ENCODE results near the gene RPUSD3.
"Not testable (repeated sequence)": the region's sequence is repeated elsewhere in the genome, so short reads cannot be mapped to it uniquely, and the experiment has no call there.

Gene RPUSD3

GRCh38 chr3:9865125-9865637 lies 21.4 kb upstream of the RPUSD3 start:
- not testable (repeated sequence) for DNase-seq (ENCODE audit: low read depth)

DNA sequence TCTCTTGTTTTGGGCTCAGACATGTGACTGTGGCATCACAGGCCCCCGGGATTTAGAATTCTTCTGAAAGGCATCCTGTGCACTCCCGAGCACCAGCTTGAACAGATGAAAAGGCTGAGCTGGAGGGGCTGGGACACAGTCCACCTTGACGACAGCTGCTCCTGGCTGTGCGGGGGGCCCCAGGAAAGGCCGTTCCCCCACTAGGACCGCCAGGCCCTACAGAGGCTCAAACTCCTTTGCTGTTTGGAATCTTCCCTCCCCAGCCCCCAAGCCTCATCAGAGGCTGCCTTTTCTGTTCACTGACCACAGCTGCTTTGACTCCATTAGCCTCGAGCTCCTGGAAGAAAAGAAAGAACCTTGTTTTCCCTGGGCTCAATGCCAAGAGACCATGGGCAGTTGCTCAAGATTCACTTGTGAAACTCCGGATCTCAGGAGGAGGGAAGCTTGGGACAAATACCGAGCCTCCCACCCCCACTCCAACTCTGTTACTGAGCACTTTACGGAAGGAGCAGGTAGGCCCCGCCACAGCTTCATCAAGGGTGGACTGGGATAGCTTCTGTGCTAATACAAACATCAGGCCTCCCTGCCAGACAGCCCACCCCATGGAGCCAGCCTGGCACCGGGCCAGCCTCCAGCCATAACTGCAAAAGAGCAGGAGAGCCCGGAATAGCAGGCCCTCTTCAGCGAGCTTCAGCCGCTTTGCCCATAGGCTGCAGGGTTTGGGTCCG lies 20.6 kb upstream of the RPUSD3 start:
- DNase-seq (ENCODE audit: low read depth), result no peak

GRCh38 chr3:9863058-9863772 lies 19.4 kb upstream of the RPUSD3 start:
- DNase-seq (ENCODE audit: low read depth), result no peak

- DNase-seq (ENCODE audit: low read depth), result no peak
Observed at GRCh38 chr3:9862391-9863057, 18.7 kb upstream of the RPUSD3 start.

DNA sequence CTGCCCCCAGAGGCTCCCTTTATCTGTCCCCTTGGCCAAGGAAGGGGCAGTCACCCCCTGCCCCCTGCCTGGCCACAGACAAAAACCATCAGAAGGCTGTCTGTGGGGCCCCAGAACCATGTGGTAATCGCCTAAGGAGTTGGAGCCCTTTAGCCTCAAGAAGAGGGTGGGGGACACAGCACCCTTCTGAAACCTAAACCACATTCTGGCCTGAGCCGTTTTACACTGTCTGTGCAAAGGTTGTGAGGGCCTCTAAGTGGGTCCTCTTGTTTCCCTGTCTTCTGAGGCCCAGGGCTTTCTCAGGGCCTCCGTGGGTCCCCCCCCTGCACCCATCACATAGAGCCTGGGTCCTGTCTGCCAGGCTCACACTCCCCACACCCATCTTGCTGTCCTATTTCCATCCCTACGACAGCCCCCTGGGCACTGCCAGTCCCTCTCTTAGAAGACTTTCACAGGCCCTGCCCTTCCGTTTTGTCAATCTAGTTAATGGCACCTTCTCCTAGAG lies 17.9 kb upstream of the RPUSD3 start:
- no peak for DNase-seq (ENCODE audit: low read depth)

DNA sequence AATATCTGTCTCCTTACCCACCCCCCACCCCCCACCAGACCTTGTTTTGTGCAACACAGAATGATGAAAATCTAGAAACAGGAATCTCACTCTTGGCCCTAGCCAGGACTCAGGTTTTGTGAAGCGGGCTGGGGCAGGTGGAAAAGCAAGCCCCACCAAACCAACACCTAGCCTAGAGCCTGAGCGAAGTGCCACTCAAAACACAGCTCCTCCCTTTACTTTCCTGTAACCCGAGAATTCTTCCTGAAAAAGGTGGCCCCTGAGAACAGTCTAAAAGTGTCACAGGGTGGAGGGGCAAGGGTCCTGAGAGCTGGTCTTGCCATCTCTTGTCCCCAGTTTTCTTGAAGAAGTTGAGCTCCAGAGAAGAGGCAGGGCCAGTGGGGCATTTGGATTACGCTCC lies 17.4 kb upstream of the RPUSD3 start:
- DNase-seq (ENCODE audit: low read depth), result no peak

- DNase-seq (ENCODE audit: low read depth), result no peak
Observed at GRCh38 chr3:9859530-9860025, 15.8 kb upstream of the RPUSD3 start.

DNA sequence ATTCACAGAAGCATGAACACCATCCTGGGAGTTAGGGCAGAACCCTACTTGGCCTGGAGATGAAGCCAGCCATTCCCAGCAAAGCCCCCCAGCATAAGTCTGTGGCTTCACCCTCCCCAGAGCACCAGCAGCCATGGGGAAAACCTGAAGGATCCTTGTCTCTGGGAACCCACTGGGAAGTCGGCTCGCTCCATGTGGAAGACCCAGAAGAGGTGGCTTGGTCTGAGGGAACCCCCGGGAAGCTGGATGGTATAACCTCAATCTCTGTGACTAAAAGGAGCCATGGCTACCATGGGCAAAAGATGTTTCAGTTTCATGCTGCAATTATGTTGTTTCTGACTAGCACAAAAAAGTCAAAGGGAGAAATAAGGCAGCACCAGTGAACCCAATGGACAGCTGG lies 11.8 kb upstream of the RPUSD3 start:
- no peak for DNase-seq (ENCODE audit: low read depth)

DNA sequence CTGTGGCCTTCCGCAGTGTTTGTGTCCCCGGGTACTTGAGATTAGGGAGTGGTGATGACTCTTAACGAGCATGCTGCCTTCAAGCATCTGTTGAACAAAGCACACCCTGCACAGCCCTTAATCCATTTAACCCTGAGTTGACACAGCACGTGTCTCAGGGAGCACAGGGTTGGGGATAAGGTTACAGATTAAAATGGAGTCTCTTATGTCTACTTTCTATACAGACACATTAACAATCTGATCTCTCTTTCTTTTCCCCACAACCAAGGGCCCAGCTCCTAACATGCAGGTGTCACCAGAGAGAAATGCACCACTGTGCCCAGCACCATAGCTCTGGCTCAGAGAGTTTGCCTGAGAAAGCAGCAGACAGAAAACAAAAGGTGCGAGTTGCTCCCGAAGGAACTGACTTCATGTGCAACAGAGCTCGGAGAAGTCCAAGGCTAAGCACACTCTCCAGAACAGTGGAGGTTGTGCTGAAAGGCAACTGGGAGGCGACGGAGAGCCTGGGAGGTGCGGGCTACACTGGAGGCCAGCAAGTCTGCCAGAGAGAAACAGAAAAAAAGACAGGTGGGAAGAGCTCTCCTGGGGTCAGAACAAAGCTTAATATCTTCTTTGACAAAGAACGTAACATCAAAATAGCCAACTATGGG lies 10.6 kb upstream of the RPUSD3 start:
- not testable (repeated sequence) for DNase-seq (ENCODE audit: low read depth)

GRCh38 chr3:9852528-9852927 lies 8.7 kb upstream of the RPUSD3 start:
- no peak for DNase-seq (ENCODE audit: low read depth)

- not testable (repeated sequence) for DNase-seq (ENCODE audit: low read depth)
Observed at GRCh38 chr3:9851926-9852325, 8.1 kb upstream of the RPUSD3 start.

- not testable (repeated sequence) for DNase-seq (ENCODE audit: low read depth)
Observed at GRCh38 chr3:9851383-9851782, 7.6 kb upstream of the RPUSD3 start.

DNA sequence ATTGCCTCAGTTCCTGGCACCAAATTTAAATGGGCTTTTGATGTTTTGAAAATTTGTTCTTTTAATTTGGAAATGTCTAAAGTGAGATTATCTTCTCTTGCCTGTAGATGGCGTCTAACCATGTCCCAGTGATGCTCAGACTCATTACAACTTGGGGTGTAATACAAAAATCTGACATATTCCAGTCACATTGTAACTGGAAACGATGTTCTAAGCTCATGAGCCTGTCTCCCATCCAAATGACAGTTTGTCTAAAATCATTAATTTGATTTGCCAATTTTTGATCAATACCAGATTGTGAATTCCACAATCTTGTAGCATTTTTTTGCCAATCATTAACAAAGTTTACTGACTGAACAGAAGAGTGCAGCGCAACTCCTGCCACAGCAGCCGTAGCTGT lies 5.1 kb upstream of the RPUSD3 start:
- DNase-seq (ENCODE audit: low read depth), result not testable (repeated sequence)

DNA sequence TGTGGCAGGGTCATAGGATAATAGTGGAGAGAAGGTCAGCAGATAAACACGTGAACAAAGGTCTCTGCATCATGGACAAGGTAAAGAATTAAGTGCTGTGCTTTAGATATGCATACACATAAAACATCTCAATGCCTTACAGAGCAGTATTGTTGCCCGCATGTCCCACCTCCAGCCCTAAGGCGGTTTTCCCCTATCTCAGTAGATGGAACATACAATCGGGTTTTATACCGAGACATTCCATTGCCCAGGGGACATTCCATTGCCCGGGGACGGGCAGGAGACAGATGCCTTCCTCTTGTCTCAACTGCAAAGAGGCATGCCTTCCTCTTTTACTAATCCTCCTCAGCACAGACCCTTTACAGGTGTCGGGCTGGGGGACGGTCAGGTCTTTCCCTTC lies 4.1 kb upstream of the RPUSD3 start:
- DNase-seq (ENCODE audit: low read depth), result not testable (repeated sequence)

GRCh38 chr3:9846931-9847488 lies 3.2 kb upstream of the RPUSD3 start:
- no peak for DNase-seq (ENCODE audit: low read depth)

DNA sequence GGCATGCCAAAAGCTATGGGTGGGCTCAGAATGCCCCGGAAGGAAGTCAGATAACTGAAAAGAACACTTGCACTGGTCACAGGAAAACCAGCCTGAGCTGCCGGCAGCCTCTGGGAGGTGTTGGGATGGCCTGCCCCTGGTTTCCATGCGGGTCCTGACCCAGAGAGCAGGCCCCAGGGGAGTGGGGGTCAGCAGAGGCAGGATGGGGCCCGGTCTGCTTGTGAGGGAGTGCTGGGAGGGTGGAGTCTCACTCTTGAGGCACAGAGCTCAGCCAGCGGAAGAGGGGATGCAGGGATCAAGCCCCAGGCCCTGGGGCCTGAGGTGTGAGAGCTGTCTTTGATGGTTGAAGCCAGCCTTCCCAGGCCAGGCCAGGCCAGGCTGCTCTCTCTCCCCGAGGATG lies 2.4 kb upstream of the RPUSD3 start:
- DNase-seq (ENCODE audit: low read depth), result no peak

DNA sequence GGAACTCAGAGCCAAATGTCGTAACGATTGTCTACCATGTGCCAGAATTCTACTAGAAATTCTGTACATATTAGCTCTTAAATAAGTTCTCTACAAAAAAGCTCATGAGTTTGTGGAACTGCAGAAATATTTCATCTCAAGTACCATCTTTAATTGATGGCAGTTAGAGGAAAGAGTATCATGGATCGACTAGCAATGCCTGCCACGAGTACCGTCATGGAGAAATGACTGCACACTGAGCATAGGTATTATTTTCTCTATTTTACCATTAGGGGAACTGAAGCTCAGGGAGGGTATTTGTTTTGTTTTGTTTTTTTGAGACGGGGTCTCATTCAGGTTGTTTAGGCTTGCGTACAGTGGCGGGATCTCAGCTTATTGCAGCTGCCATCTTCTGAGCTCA lies 2.8 kb downstream of the RPUSD3 start:
- DNase-seq (ENCODE audit: low read depth), result no peak

DNA sequence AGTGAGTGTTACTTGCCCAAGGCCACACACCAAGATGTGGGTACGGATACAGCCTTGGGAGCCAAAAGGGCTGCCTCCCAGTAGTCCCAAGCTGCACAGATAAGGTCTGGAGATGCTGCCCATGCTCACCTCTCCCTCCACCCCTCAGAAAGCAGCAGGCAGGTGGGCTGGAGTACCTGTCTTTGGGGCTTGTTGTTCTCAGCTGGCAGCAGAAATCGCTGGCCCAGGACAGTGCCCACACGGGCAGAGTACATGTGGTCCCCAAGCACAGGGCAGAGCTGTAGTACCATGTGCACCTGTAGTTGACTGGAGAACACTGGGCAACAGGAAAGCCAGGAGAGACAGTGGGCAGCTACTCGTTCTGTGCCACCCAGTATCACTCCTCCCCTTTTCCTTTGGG lies 5.0 kb downstream of the RPUSD3 start:
- no peak for DNase-seq (ENCODE audit: low read depth)

DNA sequence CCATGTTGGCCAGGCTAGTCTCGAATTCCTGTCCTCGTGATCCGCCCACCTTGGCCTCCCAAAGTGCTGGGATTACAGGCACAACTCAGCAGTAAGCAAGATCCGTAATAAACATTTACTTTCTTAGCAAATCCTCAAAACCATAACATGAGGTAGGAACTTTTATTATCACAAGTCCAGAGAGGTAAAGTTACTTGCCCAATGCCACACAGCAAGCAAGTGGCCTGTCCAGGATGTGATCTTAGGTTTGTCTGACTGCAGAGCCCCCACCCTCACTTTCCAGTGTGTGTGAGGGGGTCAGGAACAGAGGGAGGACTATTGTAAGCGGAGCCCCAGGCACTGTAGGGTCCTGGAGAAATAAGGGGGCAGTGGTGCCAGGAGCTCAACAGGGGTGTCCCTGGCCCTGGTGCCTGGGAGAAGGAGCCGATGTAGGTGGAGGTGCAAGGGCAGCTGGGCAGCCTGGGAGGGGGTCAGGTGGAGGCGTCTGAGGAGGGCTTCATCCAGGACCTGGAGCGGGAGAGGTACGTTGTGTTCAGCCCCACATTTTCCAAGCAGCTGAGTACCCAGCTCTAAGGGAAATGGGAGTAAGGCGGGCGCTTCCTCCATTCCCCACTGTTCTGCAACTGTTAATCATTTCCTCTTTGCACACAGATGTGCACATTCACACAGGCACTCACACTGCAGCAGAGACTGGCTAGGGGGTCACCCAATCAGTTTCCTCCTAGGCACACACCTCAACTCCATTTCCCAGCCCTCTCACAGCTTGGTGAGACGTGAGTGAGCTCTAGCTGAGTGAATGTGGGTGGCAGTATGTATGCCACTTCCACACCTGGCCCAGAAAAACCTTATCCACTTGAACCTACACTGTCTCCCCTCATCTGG lies 5.9 kb downstream of the RPUSD3 start:
- DNase-seq (ENCODE audit: low read depth), result no peak

GRCh38 chr3:9834520-9835380 lies 9.1 kb downstream of the RPUSD3 start:
- no peak for DNase-seq (ENCODE audit: low read depth)
